ENCODE measurements around the gene PDSS2.

DNA sequence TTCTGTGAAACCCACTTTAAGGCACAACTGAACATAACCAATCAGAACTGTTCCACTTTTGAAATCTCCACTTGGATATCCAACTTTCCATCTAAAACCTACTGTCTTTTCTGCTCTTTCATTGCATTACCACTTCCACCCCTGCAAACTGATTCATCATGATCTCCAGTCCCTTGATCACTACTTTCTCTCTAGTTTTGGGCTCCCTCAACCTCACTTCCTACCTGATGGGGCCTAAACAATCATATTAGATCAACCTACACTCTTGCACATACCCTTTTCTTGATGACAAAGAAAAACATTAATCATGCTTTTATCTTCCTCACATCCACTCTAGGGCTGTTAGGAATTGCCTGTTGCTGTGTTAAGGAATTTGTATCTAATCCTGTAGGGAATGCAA is 137.6 kb downstream of the PDSS2 start:
- no peak for TF ChIP-seq CTCF (conservative IDR thresholded peaks at IDR 0.05 in 1 of 2, IDR thresholded peaks at IDR 0.05 in 1 of 2; ENCODE audit: extremely low read depth in 1 of 2, insufficient read depth in 1 of 2, low read depth in 1 of 2, low read length in 2 of 2)
- no peak for TF ChIP-seq EZH2 (IDR thresholded peaks at IDR 0.05; ENCODE audit: borderline replicate concordance, low read length)

Data from mammary epithelial cell (primary cell).